K562 (cell line): ENCODE data around the gene CATSPER4. TPM values are rescaled to one million over a fixed set of nuclear protein-coding genes. Genes with fewer than 3 reads are reported as not detected.

Source experiments
- FOS ChIP-seq: IDR thresholded peaks from 3 replicates; pipeline ENCODE4 v1.6.1; 2011; ENCODE audit not compliant: insufficient read length; ENCODE audit errors: extremely low read depth
- FOXP1 ChIP-seq: sonication (generic); formaldehyde crosslinking; IDR thresholded peaks from 2 replicates; pipeline ENCODE4 v1.8.0; 2022; ENCODE audit warnings: mild to moderate bottlenecking, missing genetic modification reagents
- GABPB1 ChIP-seq: sonication (generic); formaldehyde crosslinking; IDR thresholded peaks from 2 replicates; pipeline ENCODE4 v1.8.0; 2022; ENCODE audit warnings: mild to moderate bottlenecking, missing genetic modification reagents
- MECOM ChIP-seq: fragments of 250-450 bp; sonication (Bioruptor Pico); IDR thresholded peaks from 2 replicates; pipeline ENCODE4 v1.8.0; 2022; ENCODE audit warnings: inconsistent platforms
- NONO ChIP-seq, 2 experiments: fragments of 200-400 bp in 1 of 2; fragments of 450-650 bp in 1 of 2; formaldehyde crosslinking in 1 of 2; IDR thresholded peaks; 2 replicates each; pipeline ENCODE4 v1.6.1; 2017; ENCODE audit warnings: low read depth in 2 of 2, mild to moderate bottlenecking in 2 of 2, moderate library complexity in 2 of 2, low read length in 1 of 2
- POLR3A ChIP-seq: IDR thresholded peaks from 2 replicates; pipeline ENCODE4 v1.6.1; 2011; ENCODE audit warnings: borderline replicate concordance, mild to moderate bottlenecking, moderate library complexity; ENCODE audit not compliant: insufficient read length, insufficient read depth; ENCODE audit errors: extremely low read depth
- PRPF4 ChIP-seq: fragments of 200-400 bp; formaldehyde crosslinking; IDR thresholded peaks from one replicate; pipeline ENCODE4 v1.6.1; 2017; ENCODE audit warnings: low read length, low read depth, mild to moderate bottlenecking; ENCODE audit not compliant: insufficient read depth, poor library complexity, severe bottlenecking
- SIN3A ChIP-seq, 2 experiments: fragments of 150-350 bp in 1 of 2; IDR thresholded peaks; 2 replicates each; pipeline ENCODE4 v1.6.1; 2011 to 2016; ENCODE audit warnings: borderline replicate concordance in 2 of 2, low read depth in 2 of 2, low read length in 2 of 2, mild to moderate bottlenecking in 2 of 2, moderate library complexity in 2 of 2; ENCODE audit not compliant: control insufficient read depth in 1 of 2
- SRSF9 ChIP-seq: fragments of 200-400 bp; formaldehyde crosslinking; IDR thresholded peaks from 2 replicates; pipeline ENCODE4 v1.6.1; 2017; ENCODE audit warnings: low read depth, low read length, borderline replicate concordance
- TAF9B ChIP-seq: fragments of 450-650 bp; IDR thresholded peaks from 2 replicates; pipeline ENCODE4 v1.6.1; 2018; ENCODE audit warnings: mild to moderate bottlenecking; ENCODE audit not compliant: partially characterized antibody
- TCFL5 ChIP-seq: fragments of 250-450 bp; sonication (Bioruptor Pico); conservative IDR thresholded peaks from 2 replicates; pipeline ENCODE4 v1.6.1; 2021; ENCODE audit warnings: mild to moderate bottlenecking, moderate library complexity, matching md5 sums
- TEAD1 ChIP-seq, 2 experiments: fragments of 450-650 bp in 1 of 2; sonication (generic) in 1 of 2; formaldehyde crosslinking; IDR thresholded peaks; 2 replicates each; pipeline versions ENCODE4 v1.4.0 to v1.8.0; 2020 to 2022; ENCODE audit warnings: mild to moderate bottlenecking in 2 of 2, missing genetic modification reagents in 1 of 2
- TEAD4 ChIP-seq, 2 experiments: sonication (generic) in 1 of 2; formaldehyde crosslinking in 1 of 2; IDR thresholded peaks; 2 replicates each; pipeline versions ENCODE4 v1.6.1 to v1.8.0; 2012 to 2022; ENCODE audit warnings: borderline replicate concordance in 1 of 2, inconsistent platforms in 1 of 2, low read length in 1 of 2, mild to moderate bottlenecking in 1 of 2, missing genetic modification reagents in 1 of 2
- ZBTB1 ChIP-seq: sonication (generic); formaldehyde crosslinking; IDR thresholded peaks from 2 replicates; pipeline ENCODE4 v1.8.1; 2023; ENCODE audit warnings: missing genetic modification reagents, low read depth, mild to moderate bottlenecking, borderline replicate concordance
- ZMIZ1 ChIP-seq, 2 experiments: fragments of 150-350 bp in 1 of 2; IDR thresholded peaks; 2 replicates each; pipeline ENCODE4 v1.6.1; 2012 to 2016; ENCODE audit warnings: low read depth in 2 of 2, low read length in 2 of 2, mild to moderate bottlenecking in 1 of 2, moderate library complexity in 1 of 2
- ZNF75A ChIP-seq: fragments of 450-650 bp; formaldehyde crosslinking; IDR thresholded peaks from 2 replicates; pipeline ENCODE4 v1.4.0; 2020; ENCODE audit warnings: mild to moderate bottlenecking
- ZNF77 ChIP-seq: fragments of 250-450 bp; sonication (Bioruptor Pico); IDR thresholded peaks from 2 replicates; pipeline ENCODE4 v1.5.0; 2020
- polyA plus RNA-seq, 8 experiments: library from polyadenylated mRNA; depleted of rRNA in 4 of 8; stranded (reverse) in 5 of 8; unstranded in 3 of 8; fragments of >200 nt; fragmentation: Nextera tagmentation in 2 of 8; fragmentation: Illumina TruSeq in 1 of 8; extraction: Ambion mirVana in 2 of 8; extraction: Trizol in 1 of 8; gene quantifications; 2 replicates each; pipeline versions ENCODE4 v1.2.1 to v1.2.3, GENCODE V29; 2011 to 2014; ENCODE audit warnings: inconsistent platforms in 1 of 8, missing spikeins in 1 of 8
- total RNA-seq, 7 experiments: library from RNA; depleted of rRNA in 6 of 7; stranded (reverse); fragments of >200 nt in 6 of 7; fragmentation: Illumina TruSeq in 2 of 7; extraction: Trizol in 2 of 7; gene quantifications; 2 replicates each; pipeline versions ENCODE4 v1.2.1 to v1.2.3, GENCODE V29; 2011 to 2021; ENCODE audit warnings: low replicate concordance in 1 of 7
- TF ChIP-seq, protein P1 (sequence below): fragments of 250-450 bp; sonication (Bioruptor Pico); IDR thresholded peaks from 2 replicates; pipeline ENCODE4 v1.9.0; 2021; ENCODE audit warnings: mild to moderate bottlenecking
- TF ChIP-seq, protein P2 (sequence below), 2 experiments: IDR thresholded peaks; 2 replicates each; pipeline ENCODE4 v1.6.1; 2012; ENCODE audit warnings: improper control_type of control experiment in 2 of 2, low read depth in 2 of 2, low read length in 2 of 2, borderline replicate concordance in 1 of 2

Gene CATSPER4
- total and polyA plus RNA-seq, 9 of the 15 experiments (the other 6 are each of a cell fraction or from before 2014, with no cell fraction given), result 0.04 to 0.13 TPM; not detected in 7

DNA sequence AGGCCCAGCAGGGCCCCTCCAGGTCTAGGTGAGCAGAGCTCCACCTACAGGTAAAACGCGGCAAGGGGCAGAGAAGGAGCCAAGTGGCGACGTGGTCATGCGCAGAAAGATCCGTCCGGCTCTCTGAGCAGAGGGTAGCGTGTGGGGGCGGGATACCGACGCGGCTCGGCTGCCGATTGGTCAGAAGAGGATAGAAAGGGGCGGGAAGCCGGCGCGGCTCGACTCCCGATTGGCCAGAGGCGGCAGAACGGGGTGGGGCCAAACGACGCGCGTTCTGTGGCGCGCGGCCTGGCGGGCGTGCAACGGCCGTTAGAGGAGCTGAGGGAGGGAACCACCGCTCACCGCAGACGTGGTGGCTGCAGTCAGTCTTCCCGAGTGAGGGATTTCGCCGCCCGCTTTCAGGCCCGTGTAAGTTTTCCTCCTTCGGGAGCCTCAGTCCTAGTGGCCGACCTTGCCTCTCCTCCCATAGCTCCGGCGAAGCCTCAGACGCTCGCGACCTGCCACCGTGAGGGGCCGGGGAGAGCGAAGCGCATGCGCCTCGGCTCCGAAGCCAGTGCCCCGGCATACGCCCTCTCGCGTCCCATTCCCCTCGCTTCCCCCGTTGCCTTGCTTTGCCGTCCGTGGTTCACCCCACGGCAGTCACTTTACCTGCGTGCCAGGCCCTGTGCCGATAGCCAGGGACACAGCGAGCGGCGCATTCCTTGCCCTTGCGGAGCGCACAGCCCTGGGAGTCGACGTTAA lies 43.7 kb downstream of the CATSPER4 start, which contains the start of gene CEP85 (continued):
- TF ChIP-seq, protein P1, sequence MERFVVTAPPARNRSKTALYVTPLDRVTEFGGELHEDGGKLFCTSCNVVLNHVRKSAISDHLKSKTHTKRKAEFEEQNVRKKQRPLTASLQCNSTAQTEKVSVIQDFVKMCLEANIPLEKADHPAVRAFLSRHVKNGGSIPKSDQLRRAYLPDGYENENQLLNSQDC, result 0 out of 2 replicates have a peak, but pooled peaks have one; percentile 9
- TF ChIP-seq TEAD1 (CRISPR knock-in tag; IDR thresholded peaks at IDR 0.05) (peak; percentile 74 to 84; a peak in 2 of 4 replicates), FOS (peak; percentile 92), TCFL5 (CRISPR knock-in tag) (no peak; the same call in 1 of the 2 replicates), NONO (IDR thresholded peaks at IDR 0.05; ENCODE audit: low read depth in 2 of 2, low read length in 1 of 2) (no peak), TEAD4 (IDR thresholded peaks at IDR 0.05; ENCODE audit: low read length) (no peak; the same call in 1 of the 2 replicates), TEAD4 (CRISPR knock-in tag; IDR thresholded peaks at IDR 0.05; ENCODE audit: borderline replicate concordance) (peak; percentile 75; the same call in 1 of the 2 replicates), TAF9B (peak; percentile 61), SIN3A (IDR thresholded peaks at IDR 0.05; ENCODE audit: borderline replicate concordance in 2 of 2, control insufficient read depth in 1 of 2, low read depth in 2 of 2, low read length in 2 of 2) (peak in 1 of 2 experiments; percentile 55; a peak in 1 of 4 replicates), ZNF75A (CRISPR knock-in tag) (0 out of 2 replicates have a peak, but pooled peaks have one; percentile 55), ZNF77 (CRISPR knock-in tag) (no peak), POLR3A (no peak), MECOM (CRISPR knock-in tag) (no peak), FOXP1 (CRISPR knock-in tag) (peak; percentile 76; the same call in 1 of the 2 replicates), ZBTB1 (peak; percentile 85), GABPB1 (CRISPR knock-in tag) (peak; percentile 78), ZMIZ1 (IDR thresholded peaks at IDR 0.05; ENCODE audit: low read depth in 2 of 2, low read length in 2 of 2) (0 out of 4 replicates have a peak, but pooled peaks of 1 of the 2 experiments have one; percentile 14), PRPF4 (peak; percentile 36), SRSF9 (no peak)
- TF ChIP-seq, protein P2, sequence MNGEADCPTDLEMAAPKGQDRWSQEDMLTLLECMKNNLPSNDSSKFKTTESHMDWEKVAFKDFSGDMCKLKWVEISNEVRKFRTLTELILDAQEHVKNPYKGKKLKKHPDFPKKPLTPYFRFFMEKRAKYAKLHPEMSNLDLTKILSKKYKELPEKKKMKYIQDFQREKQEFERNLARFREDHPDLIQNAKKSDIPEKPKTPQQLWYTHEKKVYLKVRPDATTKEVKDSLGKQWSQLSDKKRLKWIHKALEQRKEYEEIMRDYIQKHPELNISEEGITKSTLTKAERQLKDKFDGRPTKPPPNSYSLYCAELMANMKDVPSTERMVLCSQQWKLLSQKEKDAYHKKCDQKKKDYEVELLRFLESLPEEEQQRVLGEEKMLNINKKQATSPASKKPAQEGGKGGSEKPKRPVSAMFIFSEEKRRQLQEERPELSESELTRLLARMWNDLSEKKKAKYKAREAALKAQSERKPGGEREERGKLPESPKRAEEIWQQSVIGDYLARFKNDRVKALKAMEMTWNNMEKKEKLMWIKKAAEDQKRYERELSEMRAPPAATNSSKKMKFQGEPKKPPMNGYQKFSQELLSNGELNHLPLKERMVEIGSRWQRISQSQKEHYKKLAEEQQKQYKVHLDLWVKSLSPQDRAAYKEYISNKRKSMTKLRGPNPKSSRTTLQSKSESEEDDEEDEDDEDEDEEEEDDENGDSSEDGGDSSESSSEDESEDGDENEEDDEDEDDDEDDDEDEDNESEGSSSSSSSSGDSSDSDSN (IDR thresholded peaks at IDR 0.05; ENCODE audit: borderline replicate concordance in 1 of 2, low read depth in 2 of 2, low read length in 2 of 2), result peak; percentile 23 to 78; a peak in 1 of 4 replicates
